Activated naive CD4-positive, alpha-beta T cell treated with anti-CD3 and anti-CD28 coated beads for 36 hours (primary cell): Measurements from ENCODE around the gene PROSER2. TPM values are rescaled to one million over a fixed set of nuclear protein-coding genes. Genes with fewer than 3 reads are reported as not detected.
"Not testable (repeated sequence)": the region's sequence is repeated elsewhere in the genome, so short reads cannot be mapped to it uniquely, and the experiment has no call there.

Experiments used
- CTCF ChIA-PET: fragments of 350-600 bp; sonication (Branson Sonifier 250); formaldehyde crosslinking; loops from one replicate; lab custom pipeline; 2021; ENCODE audit warnings: antibody characterized with exemption; lab: Charles Lee
- DNase-seq: peaks from one replicate; pipeline ENCODE4 v3.0.0-alpha.2; 2020
- H3K27ac Mint-ChIP-seq: one replicate; pipeline ENCODE4 v1.8.0; 2021; ENCODE audit warnings: mild to moderate bottlenecking, mixed read lengths
- H3K27me3 Mint-ChIP-seq: one replicate; pipeline ENCODE4 v1.8.0; 2021; ENCODE audit warnings: low read depth, mixed read lengths
- H3K36me3 Mint-ChIP-seq: one replicate; pipeline ENCODE4 v1.8.0; 2021; ENCODE audit warnings: low read depth, mixed read lengths
- H3K4me1 Mint-ChIP-seq: one replicate; pipeline ENCODE4 v1.8.0; 2021; ENCODE audit warnings: low read depth, mixed read lengths
- H3K4me3 Mint-ChIP-seq: one replicate; pipeline ENCODE4 v1.8.0; 2021; ENCODE audit warnings: mild to moderate bottlenecking, moderate library complexity, mixed read lengths
- H3K9me3 Mint-ChIP-seq: one replicate; pipeline ENCODE4 v1.8.0; 2021; ENCODE audit warnings: mixed read lengths
- intact Hi-C: fragments of 100-400 bp; cut with micrococcal nuclease; formaldehyde crosslinking; loops from one replicate; pipeline ENCODE4 v1.15.1; 2023
- total RNA-seq, 2 experiments: library from RNA; stranded (reverse); gene quantifications; one replicate each; pipeline ENCODE4 v1.2.3, GENCODE V29; 2021

Gene PROSER2
- total RNA-seq, 2 experiments from 2014 or later: 0.57 to 0.83 TPM

DNA sequence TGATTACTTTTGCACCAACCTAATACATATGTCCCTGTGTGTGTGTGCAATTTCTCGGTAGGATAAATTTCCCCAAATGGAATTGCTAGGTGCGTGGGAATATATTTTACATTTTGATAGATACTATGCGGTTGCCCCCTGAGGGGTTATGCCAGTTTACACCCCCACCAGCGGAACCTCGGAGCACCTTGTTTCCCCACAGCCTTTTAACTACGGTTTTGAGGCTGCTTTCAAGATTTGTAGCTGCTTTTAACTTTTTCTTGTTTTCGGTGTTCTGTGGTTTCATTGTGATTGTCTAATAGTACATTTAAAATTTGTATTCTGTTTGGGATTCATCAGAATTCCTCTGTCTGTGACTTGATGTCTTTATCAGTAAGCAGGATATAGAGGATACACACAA is 22.0 kb downstream of the PROSER2 start:
- H3K9me3 Mint-ChIP-seq: no peaks in the 10 kb centered on the region
- intact Hi-C loops: no loop called here
- peaks cover 13% of the 10 kb centered on the region for H3K27me3 Mint-ChIP-seq
- H3K36me3 Mint-ChIP-seq: no peaks in the 10 kb centered on the region
- H3K4me1 Mint-ChIP-seq: peaks cover 12% of the 10 kb centered on the region
- H3K4me3 Mint-ChIP-seq: no peak overlapping the region
- CTCF ChIA-PET: interaction anchor here (1.4 kb wide), 1 partner anchor 62 kb away, joined by 4 read pairs; no protein-coding TSS in a partner anchor
- H3K27ac Mint-ChIP-seq: no peak overlapping the region
- no peak for DNase-seq

DNA sequence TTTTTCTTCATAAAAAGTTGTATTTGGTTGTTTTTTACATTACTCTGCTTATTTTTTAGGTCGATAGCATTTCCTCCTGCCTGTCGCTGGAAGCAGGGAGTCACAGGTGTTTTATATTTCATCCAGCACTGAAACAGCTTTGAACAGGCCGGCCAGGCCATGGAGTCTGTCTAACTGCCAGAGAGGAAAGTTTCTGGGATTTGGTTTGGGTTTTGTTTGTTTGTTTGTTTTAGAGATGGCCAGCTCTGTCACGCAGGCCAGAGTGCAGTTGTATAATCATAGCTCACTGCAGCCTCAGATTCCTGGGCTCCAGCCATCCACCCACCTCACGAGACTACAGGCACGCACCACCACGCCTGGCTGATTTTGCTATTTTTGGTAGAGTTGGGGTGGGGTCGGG is 23.4 kb downstream of the PROSER2 start:
- Mint-ChIP-seq H3K4me3 (no peak overlapping the region), H3K4me1 (peaks cover 12% of the 10 kb centered on the region), H3K27ac (no peak overlapping the region), H3K27me3 (peaks cover 10% of the 10 kb centered on the region), H3K36me3 (no peaks in the 10 kb centered on the region), H3K9me3 (no peaks in the 10 kb centered on the region)
- CTCF ChIA-PET: no interaction called here
- intact Hi-C loops: no loop called here
- no peak for DNase-seq

DNA sequence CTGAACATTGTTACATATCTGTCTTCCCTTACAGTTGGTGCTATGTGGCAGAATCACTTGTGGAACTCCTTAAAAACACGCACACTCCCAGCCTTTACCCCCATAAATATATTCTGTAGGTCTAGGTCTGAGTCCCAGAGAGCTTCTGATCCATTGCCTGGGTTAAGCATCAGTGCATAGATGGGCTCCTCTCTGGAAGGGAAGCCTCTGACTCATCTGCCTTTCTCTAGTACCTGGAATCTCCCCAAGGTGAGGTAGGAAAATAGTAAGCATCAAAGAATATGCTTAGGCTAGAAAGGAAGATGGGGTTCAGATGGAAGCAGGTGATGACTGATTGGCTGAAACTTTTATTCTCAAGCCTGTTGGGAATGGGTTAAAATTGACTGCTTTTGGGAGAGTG is 26.1 kb downstream of the PROSER2 start:
- no peak overlapping the region for H3K27ac Mint-ChIP-seq
- intact Hi-C loops: no loop called here
- peaks cover 11% of the 10 kb centered on the region for H3K4me1 Mint-ChIP-seq
- H3K9me3 Mint-ChIP-seq: no peaks in the 10 kb centered on the region
- no peak overlapping the region for H3K4me3 Mint-ChIP-seq
- DNase-seq: no peak
- H3K36me3 Mint-ChIP-seq: no peaks in the 10 kb centered on the region
- CTCF ChIA-PET: no interaction called here
- peaks cover 10% of the 10 kb centered on the region for H3K27me3 Mint-ChIP-seq

GRCh38 chr10:11849911-11850310 is 26.8 kb downstream of the PROSER2 start:
- intact Hi-C loops: no loop called here
- no peaks in the 10 kb centered on the region for H3K36me3 Mint-ChIP-seq
- H3K27me3 Mint-ChIP-seq: peaks cover 10% of the 10 kb centered on the region
- no peak for DNase-seq
- peaks cover 7% of the 10 kb centered on the region for H3K4me1 Mint-ChIP-seq
- no peak overlapping the region for H3K27ac Mint-ChIP-seq
- CTCF ChIA-PET: no interaction called here
- no peaks in the 10 kb centered on the region for H3K9me3 Mint-ChIP-seq
- no peak overlapping the region for H3K4me3 Mint-ChIP-seq

- Mint-ChIP-seq H3K27me3 (peaks cover 4% of the 10 kb centered on the region), H3K4me1 (no peaks in the 10 kb centered on the region), H3K36me3 (no peaks in the 10 kb centered on the region), H3K27ac (no peak overlapping the region), H3K4me3 (no peak overlapping the region), H3K9me3 (no peaks in the 10 kb centered on the region)
- no peak for DNase-seq
- CTCF ChIA-PET: no interaction called here
- intact Hi-C loops: no loop called here
These were observed 28.8 kb downstream of the PROSER2 start for GRCh38 chr10:11851910-11852309.

- H3K9me3 Mint-ChIP-seq, H3K4me3 Mint-ChIP-seq, DNase-seq, intact Hi-C loops, H3K4me1 Mint-ChIP-seq, H3K27ac Mint-ChIP-seq, H3K36me3 Mint-ChIP-seq, H3K27me3 Mint-ChIP-seq: not testable (repeated sequence)
- CTCF ChIA-PET: interaction anchor here (0.7 kb wide), 1 partner anchor 14 kb away, joined by 4 read pairs; no protein-coding TSS in a partner anchor
These were observed 29.5 kb downstream of the PROSER2 start for GRCh38 chr10:11852637-11853036.

DNA sequence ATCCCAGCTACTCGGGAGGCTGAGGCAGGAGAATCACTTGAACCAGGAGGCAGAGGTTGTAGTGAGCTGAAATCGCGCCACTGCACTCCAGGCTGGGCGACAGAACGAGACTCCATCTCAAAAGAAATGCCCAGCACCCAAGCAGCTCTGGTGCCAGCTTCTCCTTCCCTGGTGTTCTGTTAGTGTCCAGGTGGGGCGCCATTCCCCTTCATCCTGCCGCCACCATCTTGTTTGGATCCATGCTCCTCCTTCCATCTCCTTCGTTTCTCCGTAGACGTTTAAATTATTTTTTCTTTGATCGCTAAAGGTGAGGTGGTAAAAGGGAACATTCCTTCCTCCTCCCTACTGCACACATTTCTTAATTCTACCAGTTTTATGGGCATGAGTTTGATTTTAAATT is 30.3 kb downstream of the PROSER2 start:
- no peaks in the 10 kb centered on the region for H3K36me3 Mint-ChIP-seq
- no peak overlapping the region for H3K27ac Mint-ChIP-seq
- CTCF ChIA-PET: interaction anchor here (0.7 to 0.8 kb wide), 2 partner anchors 18 to 30 kb away, joined by 3 read pairs; no protein-coding TSS in a partner anchor
- H3K4me1 Mint-ChIP-seq: no peaks in the 10 kb centered on the region
- no peak for DNase-seq
- peaks cover 2% of the 10 kb centered on the region for H3K27me3 Mint-ChIP-seq
- H3K9me3 Mint-ChIP-seq: no peaks in the 10 kb centered on the region
- H3K4me3 Mint-ChIP-seq: no peak overlapping the region
- intact Hi-C loops: no loop called here

GRCh38 chr10:11854301-11854700 is 31.1 kb downstream of the PROSER2 start:
- Mint-ChIP-seq H3K4me1 (no peaks in the 10 kb centered on the region), H3K27ac (no peak overlapping the region), H3K27me3 (peaks cover 2% of the 10 kb centered on the region), H3K36me3 (no peaks in the 10 kb centered on the region), H3K9me3 (no peaks in the 10 kb centered on the region), H3K4me3 (no peak overlapping the region)
- intact Hi-C loops: no loop called here
- DNase-seq: no peak
- CTCF ChIA-PET: interaction anchor here (0.6 to 0.7 kb wide), 2 partner anchors 135 to 335 kb away, joined by 3 to 4 read pairs; no protein-coding TSS in a partner anchor

DNA sequence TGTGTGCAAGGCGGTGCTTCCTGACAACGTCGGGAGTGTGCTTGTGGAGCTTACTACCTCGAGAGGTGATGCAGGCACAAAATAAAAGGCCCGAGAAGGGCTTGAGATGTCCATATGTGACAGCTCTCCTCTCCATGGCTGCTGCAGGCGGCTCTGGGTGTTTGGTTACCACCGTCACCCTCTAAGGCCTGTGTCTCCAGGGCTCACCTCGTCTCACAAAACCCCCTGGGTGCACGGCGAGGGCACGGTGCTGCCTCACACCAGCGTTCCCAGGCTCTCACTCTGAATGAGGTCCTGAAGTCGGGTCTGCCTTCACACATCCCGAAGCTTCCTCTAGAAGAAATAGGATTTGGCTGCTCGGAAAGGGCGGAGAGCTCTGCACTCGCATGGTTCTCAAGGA is 32.9 kb downstream of the PROSER2 start:
- DNase-seq: no peak
- no peaks in the 10 kb centered on the region for H3K9me3 Mint-ChIP-seq
- no peak overlapping the region for H3K27ac Mint-ChIP-seq
- H3K27me3 Mint-ChIP-seq: no peaks in the 10 kb centered on the region
- no peak overlapping the region for H3K4me3 Mint-ChIP-seq
- H3K36me3 Mint-ChIP-seq: no peaks in the 10 kb centered on the region
- CTCF ChIA-PET: no interaction called here
- intact Hi-C loops: no loop called here
- no peaks in the 10 kb centered on the region for H3K4me1 Mint-ChIP-seq

GRCh38 chr10:11856678-11857077 is 33.5 kb downstream of the PROSER2 start:
- no peak overlapping the region for H3K27ac Mint-ChIP-seq
- DNase-seq: no peak
- CTCF ChIA-PET: no interaction called here
- no peaks in the 10 kb centered on the region for H3K36me3 Mint-ChIP-seq
- H3K9me3 Mint-ChIP-seq: no peaks in the 10 kb centered on the region
- H3K4me3 Mint-ChIP-seq: no peak overlapping the region
- no peaks in the 10 kb centered on the region for H3K4me1 Mint-ChIP-seq
- no peaks in the 10 kb centered on the region for H3K27me3 Mint-ChIP-seq
- intact Hi-C loops: no loop called here

GRCh38 chr10:11858093-11858492 is 34.9 kb downstream of the PROSER2 start:
- no peaks in the 10 kb centered on the region for H3K36me3 Mint-ChIP-seq
- no peak for DNase-seq
- H3K9me3 Mint-ChIP-seq: no peaks in the 10 kb centered on the region
- CTCF ChIA-PET: interaction anchor here (0.7 kb wide), 2 partner anchors 72 to 128 kb away, joined by 4 read pairs; no protein-coding TSS in a partner anchor
- no peak overlapping the region for H3K27ac Mint-ChIP-seq
- intact Hi-C loops: no loop called here
- no peak overlapping the region for H3K4me3 Mint-ChIP-seq
- no peaks in the 10 kb centered on the region for H3K27me3 Mint-ChIP-seq
- H3K4me1 Mint-ChIP-seq: peaks cover 6% of the 10 kb centered on the region

DNA sequence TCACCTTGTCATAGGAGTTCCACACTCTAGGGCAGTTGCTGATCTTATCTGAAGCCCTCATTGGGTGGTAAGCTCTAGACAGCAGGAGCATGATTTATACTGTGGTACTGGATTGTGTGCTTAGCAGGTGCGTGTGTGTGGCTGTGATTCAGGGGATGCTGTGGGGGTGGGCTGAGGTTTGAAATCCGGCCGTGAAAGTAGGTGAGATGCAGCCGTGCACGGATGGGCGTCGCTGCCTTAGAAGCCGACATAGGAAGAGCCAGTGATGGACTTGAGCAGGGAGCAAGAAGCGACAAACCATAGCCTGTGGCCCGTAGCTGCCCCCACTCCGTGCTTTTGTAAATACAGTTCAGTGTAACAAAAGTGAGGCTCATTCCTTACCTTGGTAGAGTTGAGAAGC is 38.2 kb downstream of the PROSER2 start:
- no peak overlapping the region for H3K27ac Mint-ChIP-seq
- CTCF ChIA-PET: no interaction called here
- DNase-seq: no peak
- intact Hi-C loops: loop anchor here (5.0 kb wide), 1 partner anchor 261 kb away; no protein-coding TSS in a partner anchor
- H3K4me3 Mint-ChIP-seq: no peak overlapping the region
- no peaks in the 10 kb centered on the region for H3K36me3 Mint-ChIP-seq
- H3K4me1 Mint-ChIP-seq: peaks cover 19% of the 10 kb centered on the region
- H3K9me3 Mint-ChIP-seq: no peaks in the 10 kb centered on the region
- H3K27me3 Mint-ChIP-seq: no peaks in the 10 kb centered on the region

- H3K4me3 Mint-ChIP-seq: no peak overlapping the region
- intact Hi-C loops: loop anchor here (5.0 kb wide), 1 partner anchor 260 kb away; no protein-coding TSS in a partner anchor
- CTCF ChIA-PET: no interaction called here
- peaks cover 19% of the 10 kb centered on the region for H3K4me1 Mint-ChIP-seq
- H3K27me3 Mint-ChIP-seq: no peaks in the 10 kb centered on the region
- H3K36me3 Mint-ChIP-seq: no peaks in the 10 kb centered on the region
- no peak for DNase-seq
- H3K27ac Mint-ChIP-seq: no peak overlapping the region
- no peaks in the 10 kb centered on the region for H3K9me3 Mint-ChIP-seq
These were observed 38.8 kb downstream of the PROSER2 start for GRCh38 chr10:11861811-11862428.
